Gastroesophageal sphincter (tissue), 3 donors: Measurements from ENCODE around the gene HIKESHI.

ENCODE experiments used
- CTCF ChIP-seq, 4 experiments: fragments of 200-600 bp in 2 of 4; fragments of 450-650 bp in 2 of 4; sonication (generic) in 1 of 4; IDR thresholded peaks; one replicate each; pipeline ENCODE4 v1.5.1; 2017 to 2019; ENCODE audit warnings: antibody characterized with exemption in 4 of 4, mild to moderate bottlenecking in 2 of 4, moderate library complexity in 2 of 4
- EP300 ChIP-seq: sonication (generic); formaldehyde crosslinking; IDR thresholded peaks from one replicate; pipeline ENCODE4 v1.6.1; 2017; ENCODE audit warnings: antibody characterized with exemption, mild to moderate bottlenecking
- POLR2AphosphoS5 ChIP-seq: sonication (generic); formaldehyde crosslinking; IDR thresholded peaks from one replicate; pipeline ENCODE4 v1.6.1; 2017; ENCODE audit warnings: antibody characterized with exemption

- TF ChIP-seq POLR2AphosphoS5 (no peak), CTCF (IDR thresholded peaks at IDR 0.05) (no peak), EP300 (no peak)
Observed at GRCh38 chr11:86255896-86256295, 46.1 kb upstream of the HIKESHI start.
